GM12891 (cell line): Measurements from ENCODE around the gene RAB29.

Source experiments
- POLR2A ChIP-seq: IDR thresholded peaks from 2 replicates; pipeline ENCODE4 v1.6.1; 2011; ENCODE audit warnings: low read depth, low read length, control low read depth
- POLR2AphosphoS5 ChIP-seq: IDR thresholded peaks from 2 replicates; pipeline ENCODE4 v1.6.1; 2011; ENCODE audit warnings: low read depth, low read length, control low read depth
- TAF1 ChIP-seq: IDR thresholded peaks from 2 replicates; pipeline ENCODE4 v1.6.1; 2011; ENCODE audit warnings: low read depth, low read length, control low read depth

DNA sequence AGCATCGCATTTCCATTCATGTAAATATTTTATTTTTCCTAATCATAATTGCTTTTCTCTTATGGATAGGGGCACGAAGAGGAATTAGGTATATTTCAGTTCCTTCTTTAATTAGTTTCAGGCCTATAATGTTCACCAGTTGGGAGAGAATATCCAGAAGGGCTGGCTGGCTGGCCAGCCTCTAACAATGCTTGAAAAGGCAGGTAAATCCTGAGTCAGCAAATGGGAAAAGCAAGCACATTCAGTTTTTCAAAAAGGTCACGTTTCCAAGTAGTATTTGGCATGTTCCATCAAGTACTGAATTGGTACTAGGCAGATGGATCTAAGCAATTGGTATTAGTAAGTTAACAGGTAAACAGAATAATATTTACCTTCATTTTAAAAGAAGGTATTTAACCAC is 8.0 kb downstream of the RAB29 start:
- no peak for TF ChIP-seq POLR2A
- no peak for TF ChIP-seq TAF1
- no peak for TF ChIP-seq POLR2AphosphoS5
